K562 (cell line): ENCODE data around the gene CDC14A. TPM values are rescaled to one million over a fixed set of nuclear protein-coding genes. Genes with fewer than 3 reads are reported as not detected.
A peak's percentile ranks its signal among the peaks of the same experiment; 100 is the strongest.

Source experiments
- ATAC-seq: fragments of 200-7000 bp; cut with Tn5 transposase; 3 replicates; pipeline ENCODE4 v1.9.1; 2020; ENCODE audit warnings: moderate library complexity
- BruUV-seq: library from RNA; stranded (reverse); fragments of 400-500 nt; replicated peaks from 2 replicates; lab custom pipeline; 2021; lab: Mats Ljungman, UMichigan
- CTCF ChIA-PET: fragments of 300-600 bp; formaldehyde crosslinking; extraction: SDS; loops from one replicate; lab custom pipeline; 2021; ENCODE audit warnings: low intra/inter-chr PET ratio; lab: Yijun Ruan, JAX
- POLR2A ChIA-PET: fragments of 300-600, 350-650 bp; sonication (Branson Sonifier 250); formaldehyde crosslinking; extraction: SDS; loops from one replicate; lab custom pipeline; 2021; ENCODE audit warnings: antibody characterized with exemption, inconsistent platforms; lab: Yijun Ruan, JAX
- DNase-seq, 4 experiments: peaks; one replicate each; pipeline versions ENCODE4 v3.0.0 to v3.0.0-alpha.2; 2011 to 2018; ENCODE audit warnings: low spot score in 3 of 4, mixed read lengths in 3 of 4; ENCODE audit errors: extremely low read depth in 1 of 4
- FAIRE-seq: peaks from 2 replicates; lab custom pipeline; 2011; peaks lifted over from hg19 to GRCh38; lab: Jason Lieb, UNC
- H2AFZ ChIP-seq: 2 replicates; pipeline ENCODE4 v1.6.0; 2011; ENCODE audit warnings: low read depth, low read length, control low read depth, inconsistent platforms
- H3K27ac ChIP-seq: fragments of 200-600 bp; 3 replicates; pipeline ENCODE4 v1.8.0; 2011; ENCODE audit warnings: low read depth, mild to moderate bottlenecking, control low read depth, inconsistent platforms, low read length, moderate library complexity, mixed read lengths; ENCODE audit errors: extremely low read depth
- H3K27me3 ChIP-seq, 2 experiments: fragments of 300-600 bp in 1 of 2; 2 replicates in 1 of 2; 3 replicates in 1 of 2; pipeline versions ENCODE4 v1.6.0 to v1.8.0; 2011; ENCODE audit warnings: inconsistent platforms in 2 of 2, low read length in 2 of 2, mild to moderate bottlenecking in 1 of 2, mixed read lengths in 1 of 2, moderate library complexity in 1 of 2; ENCODE audit not compliant: control insufficient read depth in 2 of 2, insufficient read depth in 2 of 2
- H3K36me3 ChIP-seq: fragments of 300-600 bp; 3 replicates; pipeline ENCODE4 v1.8.0; 2011; ENCODE audit warnings: mild to moderate bottlenecking, low read length, inconsistent platforms; ENCODE audit not compliant: control insufficient read depth, insufficient read depth
- H3K4me1 ChIP-seq, 2 experiments: fragments of 200-600 bp in 1 of 2; replicated peaks in 1 of 2; 2 replicates in 1 of 2; 3 replicates in 1 of 2; pipeline versions ENCODE4 v1.5.1 to v1.8.0; 2011; ENCODE audit warnings: inconsistent platforms in 2 of 2, low read length in 2 of 2, mild to moderate bottlenecking in 1 of 2, mixed read lengths in 1 of 2, moderate library complexity in 1 of 2; ENCODE audit not compliant: control insufficient read depth in 2 of 2, insufficient read depth in 2 of 2
- H3K4me2 ChIP-seq: 2 replicates; pipeline ENCODE4 v1.6.1; 2011; ENCODE audit warnings: low read length, control low read depth, inconsistent platforms, mixed read lengths; ENCODE audit not compliant: insufficient read depth
- H3K4me3 ChIP-seq: fragments of 200-600 bp; sonication (generic), shearing (Covaris generic); 2 replicates; pipeline ENCODE4 v1.5.1; 2016; ENCODE audit warnings: control low read depth, inconsistent platforms
- H3K79me2 ChIP-seq: fragments of 200-600 bp; 3 replicates; pipeline ENCODE4 v1.8.0; 2011; ENCODE audit warnings: low read length, inconsistent platforms; ENCODE audit not compliant: control insufficient read depth, insufficient read depth
- H3K9ac ChIP-seq, 2 experiments: 2 replicates each; pipeline versions ENCODE4 v1.6.0 to v1.6.1; 2011; ENCODE audit warnings: low read depth in 2 of 2, low read length in 2 of 2, control low read depth in 1 of 2, inconsistent platforms in 1 of 2, mild to moderate bottlenecking in 1 of 2, mixed read lengths in 1 of 2; ENCODE audit not compliant: insufficient read depth in 1 of 2
- H3K9me1 ChIP-seq: one replicate; pipeline ENCODE4 v1.6.0; 2011; ENCODE audit warnings: inconsistent platforms, mild to moderate bottlenecking, low read length, moderate library complexity; ENCODE audit not compliant: control insufficient read depth, insufficient read depth
- H3K9me3 ChIP-seq: replicated peaks from 2 replicates; pipeline ENCODE4 v1.5.1; 2011; ENCODE audit warnings: low read depth, low read length, inconsistent platforms; ENCODE audit not compliant: control insufficient read depth, insufficient read depth
- H4K20me1 ChIP-seq: replicated peaks from 2 replicates; pipeline ENCODE4 v1.6.1; 2011; ENCODE audit warnings: low read length, inconsistent platforms, mixed read lengths; ENCODE audit not compliant: control insufficient read depth, insufficient read depth
- BHLHE40 ChIP-seq: IDR thresholded peaks from 2 replicates; pipeline ENCODE4 v1.6.1; 2011; ENCODE audit warnings: low read length, improper control_type of control experiment
- CBFA2T2 ChIP-seq: fragments of 450-650 bp; conservative IDR thresholded peaks from 2 replicates; pipeline ENCODE4 v1.6.1; 2017; ENCODE audit warnings: mild to moderate bottlenecking
- CBX5 ChIP-seq: IDR thresholded peaks from 2 replicates; pipeline ENCODE4 v1.6.1; 2014; ENCODE audit warnings: low read depth, borderline replicate concordance
- ESRRA ChIP-seq: fragments of 450-650 bp; IDR thresholded peaks from 2 replicates; pipeline ENCODE4 v1.6.1; 2014; ENCODE audit warnings: low read depth, mild to moderate bottlenecking, moderate library complexity, borderline replicate concordance
- RAD51 ChIP-seq: fragments of 450-650 bp; IDR thresholded peaks from 2 replicates; pipeline ENCODE4 v1.7.1; 2016; ENCODE audit warnings: low read depth, mild to moderate bottlenecking, borderline replicate concordance
- TOE1 ChIP-seq, 2 experiments: fragments of 450-650 bp in 1 of 2; sonication (generic) in 1 of 2; formaldehyde crosslinking in 1 of 2; IDR thresholded peaks; 2 replicates each; pipeline versions ENCODE4 v1.7.1 to v1.8.0; 2016 to 2022; ENCODE audit warnings: borderline replicate concordance in 2 of 2, mild to moderate bottlenecking in 2 of 2, antibody characterized with exemption in 1 of 2, inconsistent platforms in 1 of 2, low read depth in 1 of 2, missing genetic modification reagents in 1 of 2, moderate library complexity in 1 of 2
- TRIM28 ChIP-seq: fragments of 450-650 bp; IDR thresholded peaks from 2 replicates; pipeline ENCODE4 v1.6.1; 2017
- WGBS: fragments of 100-300 bp; shearing (Covaris generic); methylation state at CpG from one replicate; pipeline ENCODE4 v1.1.6; 2016; ENCODE audit warnings: low coverage, mixed read lengths; ENCODE audit not compliant: insufficient coverage; ENCODE audit errors: missing lambda C conversion rate; 5-methylcytosine and 5-hydroxymethylcytosine counted together
- in situ Hi-C: fragments of 300-500 bp; cut with MboI; formaldehyde crosslinking; loops from 4 replicates; pipeline ENCODE4 v1.15.0; 2018; ENCODE audit warnings: inconsistent platforms, mixed read lengths
- intact Hi-C: fragments of 100-400 bp; cut with micrococcal nuclease; formaldehyde crosslinking; loops from 2 replicates; pipeline ENCODE4 v1.14.2; 2022
- polyA plus RNA-seq, 8 experiments: library from polyadenylated mRNA; depleted of rRNA in 4 of 8; stranded (reverse) in 5 of 8; unstranded in 3 of 8; fragments of >200 nt; fragmentation: Nextera tagmentation in 2 of 8; fragmentation: Illumina TruSeq in 1 of 8; extraction: Ambion mirVana in 2 of 8; extraction: Trizol in 1 of 8; gene quantifications; 2 replicates each; pipeline versions ENCODE4 v1.2.1 to v1.2.3, GENCODE V29; 2011 to 2014; ENCODE audit warnings: inconsistent platforms in 1 of 8, missing spikeins in 1 of 8
- total RNA-seq, 7 experiments: library from RNA; depleted of rRNA in 6 of 7; stranded (reverse); fragments of >200 nt in 6 of 7; fragmentation: Illumina TruSeq in 2 of 7; extraction: Trizol in 2 of 7; gene quantifications; 2 replicates each; pipeline versions ENCODE4 v1.2.1 to v1.2.3, GENCODE V29; 2011 to 2021; ENCODE audit warnings: low replicate concordance in 1 of 7
- TF ChIP-seq, protein P1 (sequence below): fragments of 450-650 bp; formaldehyde crosslinking; IDR thresholded peaks from 2 replicates; pipeline ENCODE4 v1.4.0; 2020; ENCODE audit warnings: mild to moderate bottlenecking, mixed read lengths
- TF ChIP-seq, protein P2 (sequence below): sonication (generic); formaldehyde crosslinking; IDR thresholded peaks from 2 replicates; pipeline ENCODE4 v1.5.0; 2020; ENCODE audit warnings: missing genetic modification reagents

Gene CDC14A
- total and polyA plus RNA-seq, 9 of the 15 experiments (the other 6 are each of a cell fraction or from before 2014, with no cell fraction given), result 17.0 to 74.3 (median 33.4) TPM

DNA sequence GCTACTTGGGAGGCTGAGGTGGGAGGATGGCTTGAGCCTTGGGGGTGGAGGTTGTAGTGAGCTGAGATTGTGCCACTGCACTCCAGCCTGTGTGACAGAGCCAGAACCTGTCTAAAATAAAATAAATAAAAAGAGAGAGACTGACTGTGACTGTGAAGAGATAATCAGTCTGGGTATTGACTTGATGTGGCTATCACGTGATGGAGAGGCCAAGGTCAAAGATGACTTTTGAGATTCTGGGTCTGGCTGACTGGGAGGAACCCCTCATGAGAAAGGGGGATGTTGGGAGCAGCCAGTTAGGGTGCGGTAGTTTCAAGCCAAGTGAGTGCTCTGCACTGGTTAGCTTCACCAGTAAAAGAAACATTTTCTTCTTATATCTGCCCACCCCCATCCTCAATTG, 66.8 kb downstream of the CDC14A start:
- H3K9me3 ChIP-seq, result no peaks in the 10 kb centered on the region
- intact Hi-C loops (no loop called here), in situ Hi-C loops (no loop called here)
- H3K36me3 ChIP-seq, result peaks cover 52% of the 10 kb centered on the region
- H2AFZ ChIP-seq, result no peak overlapping the region
- H3K4me1 ChIP-seq, result no peaks in the 10 kb centered on the region
- CTCF ChIA-PET, result no interaction called here
- FAIRE-seq (no peak), ATAC-seq (no peak; the same call in 1 of the 3 replicates), DNase-seq (no peak)
- no peak overlapping the region for H3K4me3 ChIP-seq
- no peak overlapping the region for H3K27ac ChIP-seq
- 51% methylated on average over 2 of the region's 2 CpGs for WGBS
- POLR2A ChIA-PET, result interaction anchor here (0.6 kb wide), 1 partner anchor 179 kb away, joined by 3 read pairs; no protein-coding TSS in a partner anchor
- H4K20me1 ChIP-seq, result no peaks in the 10 kb centered on the region
- H3K4me2 ChIP-seq, result no peak overlapping the region
- no peaks in the 10 kb centered on the region for H3K9me1 ChIP-seq
- no peaks in the 10 kb centered on the region for H3K27me3 ChIP-seq
- TF ChIP-seq TRIM28 (no peak), CBFA2T2 (0 out of 2 replicates have a peak, but pooled peaks have one; percentile 3), RAD51 (peak; percentile 49; the same call in 1 of the 2 replicates), TOE1 (IDR thresholded peaks at IDR 0.05; ENCODE audit: borderline replicate concordance) (peak; percentile 67; the same call in 1 of the 2 replicates), TOE1 (CRISPR knock-in tag; IDR thresholded peaks at IDR 0.05; ENCODE audit: borderline replicate concordance, low read depth) (no peak), ESRRA (0 out of 2 replicates have a peak, but pooled peaks have one; percentile 23), BHLHE40 (peak; percentile 37; the same call in 1 of the 2 replicates), CBX5 (no peak)
- TF ChIP-seq, protein P1, sequence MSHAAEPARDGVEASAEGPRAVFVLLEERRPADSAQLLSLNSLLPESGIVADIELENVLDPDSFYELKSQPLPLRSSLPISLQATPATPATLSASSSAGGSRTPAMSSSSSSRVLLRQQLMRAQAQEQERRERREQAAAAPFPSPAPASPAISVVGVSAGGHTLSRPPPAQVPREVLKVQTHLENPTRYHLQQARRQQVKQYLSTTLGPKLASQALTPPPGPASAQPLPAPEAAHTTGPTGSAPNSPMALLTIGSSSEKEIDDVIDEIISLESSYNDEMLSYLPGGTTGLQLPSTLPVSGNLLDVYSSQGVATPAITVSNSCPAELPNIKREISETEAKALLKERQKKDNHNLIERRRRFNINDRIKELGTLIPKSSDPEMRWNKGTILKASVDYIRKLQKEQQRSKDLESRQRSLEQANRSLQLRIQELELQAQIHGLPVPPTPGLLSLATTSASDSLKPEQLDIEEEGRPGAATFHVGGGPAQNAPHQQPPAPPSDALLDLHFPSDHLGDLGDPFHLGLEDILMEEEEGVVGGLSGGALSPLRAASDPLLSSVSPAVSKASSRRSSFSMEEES (CRISPR knock-in tag), result peak; percentile 76
- TF ChIP-seq, protein P2, sequence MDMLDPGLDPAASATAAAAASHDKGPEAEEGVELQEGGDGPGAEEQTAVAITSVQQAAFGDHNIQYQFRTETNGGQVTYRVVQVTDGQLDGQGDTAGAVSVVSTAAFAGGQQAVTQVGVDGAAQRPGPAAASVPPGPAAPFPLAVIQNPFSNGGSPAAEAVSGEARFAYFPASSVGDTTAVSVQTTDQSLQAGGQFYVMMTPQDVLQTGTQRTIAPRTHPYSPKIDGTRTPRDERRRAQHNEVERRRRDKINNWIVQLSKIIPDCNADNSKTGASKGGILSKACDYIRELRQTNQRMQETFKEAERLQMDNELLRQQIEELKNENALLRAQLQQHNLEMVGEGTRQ (CRISPR knock-in tag), result peak; percentile 68
- H3K79me2 ChIP-seq, result peaks cover 90% of the 10 kb centered on the region
- H3K9ac ChIP-seq, result no peak overlapping the region
- BruUV-seq, result no TSS peak
